Measurements from ENCODE around the gene MS4A6E.
A peak's percentile ranks its signal among the peaks of the same experiment; 100 is the strongest.
"Not testable (repeated sequence)": the region's sequence is repeated elsewhere in the genome, so short reads cannot be mapped to it uniquely, and the experiment has no call there.

Gene MS4A6E

DNA sequence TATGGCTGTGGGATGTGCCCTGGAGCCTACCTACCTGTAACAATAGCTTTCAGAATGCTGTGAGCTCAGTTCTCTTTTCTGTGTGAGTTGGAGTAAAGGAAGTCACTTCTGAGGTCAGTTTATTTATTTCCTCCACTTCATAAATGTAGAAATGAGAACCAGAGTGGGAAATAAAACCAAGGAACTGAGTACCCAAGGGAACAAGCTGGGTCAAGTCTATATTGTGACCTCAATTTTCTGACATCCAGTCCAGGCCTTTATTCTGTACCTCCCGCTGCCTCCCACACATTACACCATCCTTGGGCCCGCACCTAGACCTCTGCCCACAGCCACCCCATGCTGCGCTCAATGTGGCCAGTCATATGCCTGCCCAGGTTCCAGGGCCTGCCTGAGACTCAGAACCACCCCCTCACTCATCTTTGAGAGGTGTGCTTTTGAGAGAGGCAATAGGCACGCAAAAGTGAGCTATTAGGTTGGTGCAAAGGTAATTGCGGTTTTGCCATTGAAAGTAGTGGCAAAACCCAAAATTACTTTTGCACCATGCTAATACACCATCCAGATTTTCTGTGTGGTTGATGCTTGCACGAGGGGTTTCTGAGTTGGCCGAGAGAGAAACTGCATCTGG lies 9.8 kb downstream of the MS4A6E start:
- ATAC-seq = no peak

DNA sequence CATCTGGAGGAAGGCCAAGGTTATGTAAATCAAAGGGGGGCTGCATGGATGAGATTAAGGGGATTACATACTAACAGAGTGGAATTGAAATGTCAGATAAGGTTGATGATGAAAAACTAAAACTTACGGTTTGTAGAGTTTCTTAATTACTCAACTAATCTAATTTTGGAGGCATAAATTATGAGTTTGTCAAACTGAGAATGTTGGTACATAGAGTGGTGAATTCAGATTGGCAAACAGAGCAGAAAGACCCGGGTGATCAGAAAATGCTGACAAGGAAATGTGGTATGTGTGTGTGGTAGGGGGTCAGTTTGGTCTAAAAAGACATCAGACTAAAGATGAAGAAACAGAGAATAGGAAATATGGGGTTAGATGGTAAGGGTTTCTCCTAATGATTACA lies 11.0 kb downstream of the MS4A6E start:
- ATAC-seq = peak in 1 of 2 donors; percentile 7

- ATAC-seq = no peak
Observed at GRCh38 chr11:60339356-60339755, 12.3 kb downstream of the MS4A6E start.

DNA sequence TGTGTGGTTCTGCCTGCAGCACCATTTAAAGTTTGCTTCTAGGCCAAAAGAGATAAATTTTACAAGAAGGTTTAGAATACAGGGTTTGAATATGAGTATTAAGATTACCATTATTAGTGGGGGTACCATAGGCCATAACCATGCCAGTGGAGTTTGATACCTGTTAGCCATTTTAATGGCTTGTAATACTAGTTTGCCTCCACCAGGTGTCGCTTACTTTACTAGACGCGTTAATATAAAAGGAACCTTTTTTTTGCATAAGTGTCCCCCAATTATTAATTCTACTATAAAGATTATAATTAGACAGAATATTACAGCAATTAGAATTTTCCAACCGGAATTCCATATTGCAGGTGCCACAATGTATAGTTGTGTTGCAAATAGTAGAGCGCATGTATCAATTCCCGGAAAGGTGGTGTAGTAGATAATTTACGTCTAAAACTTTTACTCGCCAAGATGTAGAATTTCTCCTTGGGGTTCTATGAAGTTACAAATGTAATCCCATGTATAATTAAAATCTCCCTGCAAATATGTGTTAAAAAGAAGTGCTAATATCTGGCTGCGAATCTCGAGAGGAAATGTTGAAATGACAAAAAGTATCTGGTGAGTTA lies 16.1 kb downstream of the MS4A6E start:
- ATAC-seq = no peak

DNA sequence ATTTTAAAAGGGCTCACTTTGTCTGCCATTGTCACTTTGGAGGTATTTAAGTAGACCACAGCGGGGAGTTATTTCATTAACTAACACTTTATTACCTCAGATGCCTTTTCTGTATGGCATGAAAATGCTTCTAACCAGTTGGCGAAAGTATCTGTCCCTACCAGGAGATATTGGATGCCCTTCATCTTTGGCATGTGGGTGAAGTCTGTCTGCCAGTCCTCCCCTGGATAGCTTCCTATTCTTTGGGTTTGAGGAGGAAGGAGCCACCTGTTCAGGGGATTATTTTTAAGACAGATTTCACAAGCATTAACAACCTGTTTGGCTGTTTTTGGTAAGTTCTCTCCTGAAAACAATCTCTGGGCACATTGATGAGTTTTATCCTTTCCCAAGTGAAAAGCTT lies 17.1 kb downstream of the MS4A6E start:
- ATAC-seq = no peak

DNA sequence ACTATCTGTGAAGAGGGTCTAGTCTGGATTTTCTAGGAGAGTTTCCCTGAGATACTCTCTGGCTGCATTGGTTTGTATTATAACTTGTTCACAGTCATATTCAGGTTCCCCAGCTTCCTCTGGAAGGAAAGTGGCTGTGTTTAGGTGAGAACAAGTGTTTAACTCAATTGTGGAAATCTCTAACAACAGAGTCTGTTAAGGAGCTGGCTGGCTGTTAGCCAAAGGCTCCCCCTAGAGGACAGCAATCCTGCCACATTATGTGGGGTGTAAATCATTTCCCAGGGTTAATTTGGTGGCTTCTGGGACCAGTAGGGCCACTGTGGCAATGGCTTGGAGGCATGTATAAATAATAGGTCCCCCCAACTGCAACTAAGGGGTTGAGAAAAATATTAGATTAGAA lies 18.4 kb downstream of the MS4A6E start:
- ATAC-seq = no peak

- no peak for ATAC-seq
Observed at GRCh38 chr11:60347084-60347797, 20.2 kb downstream of the MS4A6E start.

DNA sequence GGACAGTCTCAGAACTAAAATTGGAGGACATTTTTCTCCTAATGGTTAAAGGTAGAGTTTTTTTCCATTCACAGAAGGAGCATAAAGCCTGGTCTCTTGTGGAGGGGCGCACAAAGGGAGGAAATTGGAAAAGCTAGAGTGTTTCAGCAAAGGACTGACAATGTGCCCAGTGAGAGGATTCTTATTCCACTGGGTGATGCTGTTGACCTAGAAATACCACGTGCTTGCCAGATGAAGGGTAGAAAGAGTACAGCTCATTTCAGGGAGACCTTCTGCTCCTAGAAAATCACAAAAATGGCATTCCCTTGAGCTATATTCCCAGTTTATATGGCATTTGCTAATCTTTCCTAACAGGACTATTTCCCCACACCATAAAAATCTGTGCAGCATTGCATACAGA lies 21.1 kb downstream of the MS4A6E start:
- no peak for ATAC-seq

GRCh38 chr11:60349990-60350389 lies 22.9 kb downstream of the MS4A6E start:
- ATAC-seq = no peak

GRCh38 chr11:60357771-60358170 lies 30.7 kb downstream of the MS4A6E start:
- ATAC-seq = no peak

GRCh38 chr11:60360621-60361020 lies 33.6 kb downstream of the MS4A6E start:
- ATAC-seq = no peak

DNA sequence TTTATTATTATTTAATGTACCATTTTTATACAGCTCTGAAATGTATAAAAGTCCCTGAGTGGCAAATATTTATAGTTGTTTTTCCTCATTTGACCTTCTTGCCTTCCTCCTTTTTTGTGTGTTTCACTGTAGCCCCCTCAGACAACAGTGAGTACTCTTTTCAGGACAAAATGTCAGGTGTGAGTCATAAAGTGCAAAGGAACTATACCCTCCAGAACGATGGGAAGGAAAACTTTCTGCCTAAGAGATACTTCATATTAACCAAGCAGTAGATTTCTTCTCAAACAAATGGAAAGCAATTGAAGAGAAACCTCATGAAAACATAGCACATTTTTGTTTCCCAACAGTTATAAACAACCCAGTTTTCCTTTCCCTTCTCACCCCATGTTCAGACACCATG lies 35.2 kb downstream of the MS4A6E start:
- no peak for ATAC-seq

DNA sequence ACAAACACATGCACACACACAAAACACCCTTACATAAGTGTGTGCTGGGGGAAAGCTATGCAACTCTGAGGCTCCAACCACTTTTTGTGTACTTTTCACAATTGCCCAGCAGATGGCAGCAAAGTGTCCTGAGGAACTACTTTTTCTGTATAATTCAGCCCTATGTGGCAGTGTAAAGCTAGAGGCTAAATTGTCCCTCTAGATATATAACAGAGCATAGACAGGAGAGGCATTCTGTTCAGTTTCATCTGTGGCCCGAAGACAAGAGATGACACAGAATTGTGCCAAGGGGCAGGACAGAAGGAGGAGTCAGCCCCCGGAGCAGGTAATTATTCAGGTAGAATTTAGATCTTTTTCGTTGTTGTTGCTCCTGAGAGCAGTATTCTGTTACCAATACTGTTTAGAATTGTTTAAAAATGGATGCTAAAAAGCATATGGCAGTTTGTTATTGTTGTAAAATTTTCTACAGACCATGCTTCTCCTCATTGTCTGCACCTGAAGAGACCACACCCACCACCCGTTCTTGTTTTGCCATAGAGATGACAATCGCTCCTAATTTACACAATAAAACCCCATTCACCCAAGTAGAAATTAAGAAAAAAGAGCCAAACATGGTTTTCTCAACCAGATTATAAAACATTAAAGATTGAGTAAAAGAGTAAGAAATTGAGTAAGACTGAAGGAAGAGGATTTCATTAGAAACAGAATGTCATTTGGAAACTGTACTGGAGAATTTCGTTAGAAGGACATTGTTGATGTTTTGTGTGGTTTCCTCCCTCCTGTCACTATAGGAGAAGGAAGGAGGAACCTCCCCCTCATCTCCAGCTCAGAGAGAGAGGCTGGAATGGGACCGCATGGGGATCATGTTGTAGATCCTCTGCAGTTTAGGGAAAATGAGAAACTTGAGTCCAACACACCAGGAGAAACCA lies 36.8 kb downstream of the MS4A6E start:
- peak; percentile 36 to 56 for ATAC-seq

GRCh38 chr11:60366262-60366904 lies 39.3 kb downstream of the MS4A6E start:
- ATAC-seq = not testable (repeated sequence)

- peak in 1 of 2 donors; percentile 51 for ATAC-seq
Observed at GRCh38 chr11:60367009-60367408, 40.0 kb downstream of the MS4A6E start.

- no peak for ATAC-seq
Observed at GRCh38 chr11:60367896-60368295, 40.8 kb downstream of the MS4A6E start.

DNA sequence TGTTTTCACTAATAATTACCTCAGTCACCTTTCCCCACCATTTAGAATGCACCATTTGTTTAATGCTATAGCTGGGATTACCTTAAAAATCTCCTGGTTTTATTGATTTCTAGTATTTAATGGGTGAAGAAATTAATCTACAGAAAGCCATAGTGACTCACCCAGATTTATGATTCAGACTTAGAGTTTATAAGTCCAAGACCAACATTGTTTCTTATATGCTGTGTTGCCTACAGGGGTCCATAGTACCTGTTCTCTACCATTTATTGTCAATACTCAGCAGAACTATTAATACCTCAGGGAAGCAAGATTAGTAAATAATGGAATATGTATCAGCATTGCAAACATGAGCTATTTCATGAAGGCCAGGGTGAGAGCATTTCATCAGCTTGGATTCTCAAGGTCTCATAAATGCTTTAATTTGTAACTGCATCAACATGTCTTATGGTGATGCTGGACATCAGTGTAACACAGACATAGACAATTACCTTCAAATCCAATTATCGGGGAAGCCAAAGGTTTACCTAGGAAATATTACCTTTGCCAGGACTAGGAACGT lies 43.3 kb downstream of the MS4A6E start:
- no peak for ATAC-seq

DNA sequence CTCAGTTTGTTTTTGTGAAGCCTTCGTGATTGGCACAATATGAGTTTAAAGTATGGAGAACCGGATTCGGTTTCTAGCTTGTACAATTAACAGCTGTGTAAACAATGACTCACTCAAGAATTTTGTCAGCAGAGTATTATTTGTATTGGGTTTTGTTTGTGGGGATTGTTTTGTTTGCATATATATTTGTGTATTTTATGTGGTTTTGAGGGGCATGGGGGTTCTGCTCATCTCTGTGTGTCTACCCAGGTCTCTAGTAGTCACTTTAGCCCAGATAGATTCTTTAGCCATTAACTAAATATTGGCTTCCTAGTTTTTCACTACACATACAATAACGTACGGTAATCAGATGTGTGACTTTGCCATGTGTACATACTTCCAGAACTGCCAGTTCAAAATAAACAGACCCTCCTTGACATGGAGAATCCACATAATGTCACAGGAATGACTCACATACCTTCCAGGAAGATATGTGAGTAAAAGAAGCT lies 43.8 kb downstream of the MS4A6E start:
- no peak for ATAC-seq

DNA sequence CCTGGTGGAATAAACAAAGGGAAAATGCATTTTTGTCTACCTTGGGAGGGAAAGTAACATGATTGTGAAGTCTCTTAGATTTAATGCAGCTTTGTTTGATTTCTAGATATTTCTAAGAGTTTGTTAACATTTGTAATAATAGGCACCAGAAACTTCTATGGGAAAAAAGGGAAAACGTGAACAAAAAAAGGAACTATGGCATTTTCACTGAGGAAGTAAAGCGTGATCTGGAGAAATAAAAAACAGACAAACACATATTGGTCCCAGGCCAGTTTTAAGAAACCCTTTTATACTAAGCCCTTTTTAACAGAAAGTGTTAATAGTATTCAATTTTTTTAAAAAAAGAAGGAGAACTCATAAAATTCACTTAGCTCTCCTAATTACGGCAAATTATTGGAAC lies 44.3 kb downstream of the MS4A6E start:
- no peak for ATAC-seq

GRCh38 chr11:60371854-60372253 lies 44.8 kb downstream of the MS4A6E start:
- ATAC-seq = no peak

DNA sequence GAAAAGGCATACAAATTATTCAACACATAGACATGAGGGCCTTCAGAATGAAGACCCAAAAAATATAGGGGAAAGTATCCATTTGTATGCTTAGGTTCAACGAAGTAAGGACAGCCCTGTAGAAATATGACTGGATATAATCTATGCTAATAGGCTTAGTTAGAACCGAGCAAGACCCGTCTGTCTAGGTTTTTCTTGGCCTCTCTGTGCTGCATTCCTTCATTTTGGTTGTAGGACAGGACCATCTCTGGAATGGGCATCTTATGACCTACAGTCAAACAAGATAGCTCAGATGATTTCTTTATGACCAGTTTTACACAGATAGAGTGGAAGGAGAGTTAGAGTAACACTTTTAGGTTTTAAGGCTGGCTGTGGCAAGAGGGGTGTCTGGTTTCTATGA lies 45.7 kb downstream of the MS4A6E start:
- ATAC-seq = no peak

GRCh38 chr11:60375316-60375715 lies 48.3 kb downstream of the MS4A6E start:
- no peak for ATAC-seq

All from activated CD4-positive, CD25-positive, alpha-beta regulatory T cell treated with anti-CD3 and anti-CD28 coated beads, Interleukin-2, amount 50 U/mL, for 24 hours (primary cell).